Measurements from ENCODE around the gene TNFSF11. TPM values are rescaled to one million over a fixed set of nuclear protein-coding genes. Genes with fewer than 3 reads are reported as not detected.

Gene TNFSF11
- total and polyA plus RNA-seq, 2 donors (not counting 1 experiment from before 2014, with no cell fraction given): not detected

DNA sequence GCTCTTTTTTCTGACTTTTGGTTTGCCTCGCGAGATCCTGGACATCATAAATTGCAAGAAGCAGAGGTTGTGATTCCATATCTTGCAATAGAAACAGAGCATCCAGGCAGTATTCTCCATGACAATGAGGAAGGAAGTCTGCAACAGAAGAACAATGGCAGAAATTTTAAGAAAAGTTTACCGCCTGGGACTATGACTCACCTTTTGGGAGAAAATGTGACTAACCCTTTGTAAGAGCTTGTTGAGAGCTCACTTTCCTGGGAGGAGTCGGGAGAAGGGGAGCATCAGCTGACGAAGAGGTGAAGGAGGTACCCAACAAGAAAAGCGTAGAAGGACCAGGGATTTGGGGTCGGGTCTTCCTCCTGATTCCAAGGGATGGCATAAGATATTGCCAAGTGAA lies 34.3 kb upstream of the TNFSF11 start:
- no peaks in the 10 kb centered on the region for H3K79me2 ChIP-seq (ENCODE audit: control insufficient read depth, insufficient read depth, low read length)
- H2AFZ ChIP-seq (ENCODE audit: low read length): no peak overlapping the region
- no peaks in the 10 kb centered on the region for H3K9me3 ChIP-seq (ENCODE audit: control insufficient read depth, insufficient read depth, low read depth, low read length)
- H3K4me1 ChIP-seq (ENCODE audit: control insufficient read depth, extremely low read depth, insufficient read depth, low read length): no peaks in the 10 kb centered on the region
- no peak overlapping the region for H3K27ac ChIP-seq (ENCODE audit: insufficient read depth, low read length)
- H4K20me1 ChIP-seq (ENCODE audit: control insufficient read depth, extremely low read depth, insufficient read depth, low read length): no peaks in the 10 kb centered on the region
- DNase-seq (ENCODE audit: low read depth in 2 of 2): peak in 1 of 2 donors; percentile 35
- no peak overlapping the region for H3K4me2 ChIP-seq (ENCODE audit: extremely low read depth, insufficient read depth, low read length)
- H3K9ac ChIP-seq (ENCODE audit: insufficient read depth, low read length): no peak overlapping the region
- no peaks in the 10 kb centered on the region for H3K36me3 ChIP-seq (ENCODE audit: control insufficient read depth, insufficient read depth, low read length)
- TF ChIP-seq, protein P1, sequence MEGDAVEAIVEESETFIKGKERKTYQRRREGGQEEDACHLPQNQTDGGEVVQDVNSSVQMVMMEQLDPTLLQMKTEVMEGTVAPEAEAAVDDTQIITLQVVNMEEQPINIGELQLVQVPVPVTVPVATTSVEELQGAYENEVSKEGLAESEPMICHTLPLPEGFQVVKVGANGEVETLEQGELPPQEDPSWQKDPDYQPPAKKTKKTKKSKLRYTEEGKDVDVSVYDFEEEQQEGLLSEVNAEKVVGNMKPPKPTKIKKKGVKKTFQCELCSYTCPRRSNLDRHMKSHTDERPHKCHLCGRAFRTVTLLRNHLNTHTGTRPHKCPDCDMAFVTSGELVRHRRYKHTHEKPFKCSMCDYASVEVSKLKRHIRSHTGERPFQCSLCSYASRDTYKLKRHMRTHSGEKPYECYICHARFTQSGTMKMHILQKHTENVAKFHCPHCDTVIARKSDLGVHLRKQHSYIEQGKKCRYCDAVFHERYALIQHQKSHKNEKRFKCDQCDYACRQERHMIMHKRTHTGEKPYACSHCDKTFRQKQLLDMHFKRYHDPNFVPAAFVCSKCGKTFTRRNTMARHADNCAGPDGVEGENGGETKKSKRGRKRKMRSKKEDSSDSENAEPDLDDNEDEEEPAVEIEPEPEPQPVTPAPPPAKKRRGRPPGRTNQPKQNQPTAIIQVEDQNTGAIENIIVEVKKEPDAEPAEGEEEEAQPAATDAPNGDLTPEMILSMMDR (conservative IDR thresholded peaks at IDR 0.05 in 1 of 2, IDR thresholded peaks at IDR 0.05 in 1 of 2; ENCODE audit: low read depth in 1 of 2, low read length in 2 of 2): no peak
- no peak for TF ChIP-seq EZH2 (IDR thresholded peaks at IDR 0.05; ENCODE audit: low read length, missing control alignments)
- no peak overlapping the region for H3K4me3 ChIP-seq (replicated peaks in 1 of 4; ENCODE audit: control extremely low read depth in 1 of 4, insufficient read depth in 1 of 4, low read depth in 3 of 4, low read length in 4 of 4)
- no peaks in the 10 kb centered on the region for H3K27me3 ChIP-seq (ENCODE audit: control insufficient read depth, insufficient read depth, low read length)

- Histone ChIP-seq H2AFZ (ENCODE audit: low read length) (no peak overlapping the region), H3K4me2 (ENCODE audit: extremely low read depth, insufficient read depth, low read length) (no peak overlapping the region), H3K27ac (ENCODE audit: insufficient read depth, low read length) (no peak overlapping the region), H3K79me2 (ENCODE audit: control insufficient read depth, insufficient read depth, low read length) (no peaks in the 10 kb centered on the region), H4K20me1 (ENCODE audit: control insufficient read depth, extremely low read depth, insufficient read depth, low read length) (no peaks in the 10 kb centered on the region), H3K9me3 (ENCODE audit: control insufficient read depth, insufficient read depth, low read depth, low read length) (no peaks in the 10 kb centered on the region), H3K36me3 (ENCODE audit: control insufficient read depth, insufficient read depth, low read length) (no peaks in the 10 kb centered on the region), H3K9ac (ENCODE audit: insufficient read depth, low read length) (no peak overlapping the region), H3K27me3 (ENCODE audit: control insufficient read depth, insufficient read depth, low read length) (no peaks in the 10 kb centered on the region), H3K4me1 (ENCODE audit: control insufficient read depth, extremely low read depth, insufficient read depth, low read length) (no peaks in the 10 kb centered on the region), H3K4me3 (replicated peaks in 1 of 4; ENCODE audit: control extremely low read depth in 1 of 4, insufficient read depth in 1 of 4, low read depth in 3 of 4, low read length in 4 of 4) (no peak overlapping the region)
- TF ChIP-seq, protein P1 (conservative IDR thresholded peaks at IDR 0.05 in 1 of 2, IDR thresholded peaks at IDR 0.05 in 1 of 2; ENCODE audit: low read depth in 1 of 2, low read length in 2 of 2): no peak
- TF ChIP-seq EZH2 (IDR thresholded peaks at IDR 0.05; ENCODE audit: low read length, missing control alignments): no peak
- no peak for DNase-seq (ENCODE audit: low read depth in 2 of 2)
These were observed 30.6 kb upstream of the TNFSF11 start for GRCh38 chr13:42543215-42543797.

GRCh38 chr13:42544246-42544926 lies 29.6 kb upstream of the TNFSF11 start:
- no peak overlapping the region for H2AFZ ChIP-seq (ENCODE audit: low read length)
- no peaks in the 10 kb centered on the region for H3K27me3 ChIP-seq (ENCODE audit: control insufficient read depth, insufficient read depth, low read length)
- H3K9me3 ChIP-seq (ENCODE audit: control insufficient read depth, insufficient read depth, low read depth, low read length): no peaks in the 10 kb centered on the region
- H3K4me2 ChIP-seq (ENCODE audit: extremely low read depth, insufficient read depth, low read length): no peak overlapping the region
- H3K4me3 ChIP-seq (replicated peaks in 1 of 4; ENCODE audit: control extremely low read depth in 1 of 4, insufficient read depth in 1 of 4, low read depth in 3 of 4, low read length in 4 of 4): no peak overlapping the region
- no peak overlapping the region for H3K27ac ChIP-seq (ENCODE audit: insufficient read depth, low read length)
- DNase-seq (ENCODE audit: low read depth in 2 of 2): peak in 1 of 2 donors; percentile 19
- no peak for TF ChIP-seq EZH2 (IDR thresholded peaks at IDR 0.05; ENCODE audit: low read length, missing control alignments)
- TF ChIP-seq, protein P1 (conservative IDR thresholded peaks at IDR 0.05 in 1 of 2, IDR thresholded peaks at IDR 0.05 in 1 of 2; ENCODE audit: low read depth in 1 of 2, low read length in 2 of 2): no peak
- H4K20me1 ChIP-seq (ENCODE audit: control insufficient read depth, extremely low read depth, insufficient read depth, low read length): no peaks in the 10 kb centered on the region
- no peaks in the 10 kb centered on the region for H3K79me2 ChIP-seq (ENCODE audit: control insufficient read depth, insufficient read depth, low read length)
- H3K36me3 ChIP-seq (ENCODE audit: control insufficient read depth, insufficient read depth, low read length): no peaks in the 10 kb centered on the region
- H3K4me1 ChIP-seq (ENCODE audit: control insufficient read depth, extremely low read depth, insufficient read depth, low read length): no peaks in the 10 kb centered on the region
- no peak overlapping the region for H3K9ac ChIP-seq (ENCODE audit: insufficient read depth, low read length)
